Subcutaneous abdominal adipose tissue (tissue), 5 donors: ENCODE measurements around the gene GRIN3A.
"Not testable (repeated sequence)": the region's sequence is repeated elsewhere in the genome, so short reads cannot be mapped to it uniquely, and the experiment has no call there.

Source experiments
- H3K27ac ChIP-seq: one replicate; pipeline ENCODE4 v1.7.0; 2013; ENCODE audit warnings: low read depth, mild to moderate bottlenecking, inconsistent platforms, low read length, moderate library complexity
- H3K27me3 ChIP-seq, 5 donors: one replicate each; pipeline ENCODE4 v1.7.0; 2013; ENCODE audit warnings: low read length in 5 of 5, inconsistent platforms in 1 of 5; ENCODE audit not compliant: control insufficient read depth in 5 of 5, insufficient read depth in 4 of 5
- H3K36me3 ChIP-seq, 5 donors: one replicate each; pipeline ENCODE4 v1.7.0; 2013; ENCODE audit warnings: low read length in 5 of 5; ENCODE audit not compliant: control insufficient read depth in 5 of 5, insufficient read depth in 5 of 5
- H3K4me1 ChIP-seq, 5 donors: one replicate each; pipeline ENCODE4 v1.7.0; 2013; ENCODE audit warnings: low read length in 5 of 5, mild to moderate bottlenecking in 3 of 5, moderate library complexity in 1 of 5; ENCODE audit not compliant: control insufficient read depth in 5 of 5, insufficient read depth in 5 of 5
- H3K4me3 ChIP-seq, 5 donors: one replicate each; pipeline ENCODE4 v1.7.0; 2013; ENCODE audit warnings: low read length in 5 of 5, low read depth in 1 of 5
- H3K9ac ChIP-seq, 5 donors: one replicate each; pipeline ENCODE4 v1.7.0; 2013; ENCODE audit warnings: low read length in 5 of 5, mild to moderate bottlenecking in 4 of 5, moderate library complexity in 3 of 5
- H3K9me3 ChIP-seq, 5 donors: one replicate each; pipeline ENCODE4 v1.7.0; 2013; ENCODE audit warnings: low read length in 5 of 5; ENCODE audit not compliant: control insufficient read depth in 5 of 5
- donor health status: healthy.
- donor health status: healthy.
- donor health status: healthy.
- donor health status: healthy.
- donor health status: healthy.

Gene GRIN3A

DNA sequence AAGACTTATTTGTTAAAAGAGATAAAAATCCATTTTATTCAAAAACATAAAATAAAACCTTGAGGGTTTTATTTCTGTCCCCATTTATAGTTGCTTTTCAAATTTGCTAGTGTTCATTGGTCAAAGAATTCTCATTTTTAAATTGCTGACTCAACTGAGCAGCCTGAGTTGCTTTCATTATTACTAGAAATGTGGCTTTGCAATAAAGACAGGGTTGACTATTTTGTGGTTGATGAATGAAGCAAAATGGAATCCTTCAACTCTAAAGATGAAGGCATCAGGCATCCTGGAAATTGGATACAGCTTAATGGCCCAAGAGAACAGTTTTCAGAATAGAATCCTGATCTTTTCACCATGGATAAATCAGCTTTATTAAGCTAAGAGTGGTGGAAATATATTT is 119.7 kb downstream of the GRIN3A start:
- no peaks in the 10 kb centered on the region for H3K27me3 ChIP-seq
- H3K9me3 ChIP-seq: no peaks in the 10 kb centered on the region
- H3K4me1 ChIP-seq: no peaks in the 10 kb centered on the region
- no peaks in the 10 kb centered on the region for H3K36me3 ChIP-seq
- no peak overlapping the region for H3K27ac ChIP-seq
- H3K9ac ChIP-seq: no peak overlapping the region
- no peak overlapping the region for H3K4me3 ChIP-seq

DNA sequence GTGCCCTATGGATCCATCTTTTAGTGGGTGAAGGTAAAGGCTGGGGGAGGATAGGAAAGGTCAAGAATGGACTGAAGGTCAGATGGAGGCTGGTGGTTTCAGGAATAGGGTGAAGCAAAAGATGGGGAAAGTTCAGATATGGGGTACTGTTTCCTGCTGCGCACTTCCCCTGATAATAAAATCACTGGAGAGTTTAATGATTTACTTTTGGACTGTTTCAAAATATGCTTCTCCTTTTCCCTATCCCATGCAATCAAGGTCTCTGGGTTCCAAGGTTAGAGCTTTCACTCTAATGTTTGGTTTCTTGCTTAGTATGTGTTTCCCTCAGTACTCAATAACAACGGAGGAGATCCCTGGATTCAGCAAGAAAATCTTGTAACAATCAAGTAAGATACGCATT is 132.9 kb downstream of the GRIN3A start:
- Histone ChIP-seq H3K27ac (no peak overlapping the region), H3K4me1 (peaks cover 0 to 3% (median 0%) of the 10 kb centered on the region in 5 donors), H3K36me3 (no peaks in the 10 kb centered on the region), H3K9me3 (no peaks in the 10 kb centered on the region), H3K27me3 (peaks cover 0 to 4% (median 3%) of the 10 kb centered on the region in 5 donors), H3K9ac (no peak overlapping the region), H3K4me3 (no peak overlapping the region)

DNA sequence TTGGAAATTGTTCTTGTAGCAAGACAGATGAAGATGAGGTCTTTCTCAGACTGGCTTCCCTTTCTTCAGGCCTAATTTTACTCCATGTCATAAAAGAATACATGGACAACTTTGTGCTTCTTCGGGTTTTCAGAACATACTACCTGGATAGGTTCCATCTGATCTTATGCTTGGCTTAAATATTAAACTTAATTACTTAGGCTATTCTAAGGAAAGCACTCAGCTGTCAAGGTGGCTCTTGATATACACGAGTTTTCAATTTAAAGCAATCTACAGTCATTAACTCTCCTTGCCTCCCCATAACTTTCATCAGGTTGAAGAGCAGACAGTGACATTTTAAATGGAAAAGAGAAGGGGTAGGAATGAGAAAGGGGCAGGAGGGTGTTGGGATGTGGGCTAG is 134.2 kb downstream of the GRIN3A start:
- Histone ChIP-seq H3K9ac (no peak overlapping the region), H3K4me1 (peaks cover 0 to 3% (median 0%) of the 10 kb centered on the region in 5 donors), H3K4me3 (no peak overlapping the region), H3K36me3 (no peaks in the 10 kb centered on the region), H3K27me3 (peaks cover 0 to 4% (median 3%) of the 10 kb centered on the region in 5 donors), H3K9me3 (no peaks in the 10 kb centered on the region), H3K27ac (no peak overlapping the region)

DNA sequence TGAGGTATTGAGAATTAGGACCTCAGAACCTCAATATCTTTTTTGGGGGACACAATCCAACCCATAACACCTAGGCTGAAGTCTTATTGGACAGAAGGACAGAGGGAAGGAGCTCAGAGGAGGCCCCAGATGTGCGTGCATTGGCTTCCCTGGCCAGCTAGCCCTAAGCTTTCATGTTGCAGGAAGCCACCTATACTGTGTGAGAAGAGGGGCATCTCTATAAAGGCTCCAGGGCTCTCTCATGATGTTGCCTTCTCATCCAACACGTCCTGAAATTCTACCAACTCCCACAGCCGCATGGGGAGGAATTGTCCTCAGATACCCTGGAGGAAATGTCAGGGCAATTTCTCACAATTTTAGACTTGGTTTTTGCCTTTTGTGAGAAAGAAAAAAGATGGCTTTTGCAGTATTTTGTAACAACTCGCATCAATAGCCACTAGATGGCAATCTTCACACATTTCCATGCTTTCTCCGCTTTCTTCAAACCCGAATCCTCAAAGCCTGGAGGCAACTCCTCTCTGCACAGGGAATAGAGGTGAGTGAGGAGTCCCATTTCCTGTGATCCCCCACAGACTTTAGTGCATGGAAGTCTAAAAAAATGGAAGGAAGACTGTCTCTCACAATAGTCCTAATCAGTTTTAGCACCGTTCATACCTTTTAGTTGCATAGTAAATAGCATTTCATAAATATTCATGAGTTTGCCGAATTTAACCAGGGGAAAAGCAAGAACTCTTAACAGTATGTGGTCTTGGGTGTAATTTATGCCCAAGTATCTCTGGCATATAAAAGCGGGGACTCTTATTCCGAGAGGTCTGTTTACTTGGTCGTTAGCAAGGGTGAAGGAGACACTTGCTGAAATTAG is 136.3 kb downstream of the GRIN3A start:
- Histone ChIP-seq H3K4me3 (no peak overlapping the region), H3K27me3 (peaks cover 0 to 4% (median 2%) of the 10 kb centered on the region in 5 donors), H3K9ac (no peak overlapping the region), H3K36me3 (no peaks in the 10 kb centered on the region), H3K4me1 (peaks cover 0 to 3% (median 0%) of the 10 kb centered on the region in 5 donors), H3K9me3 (no peaks in the 10 kb centered on the region), H3K27ac (no peak overlapping the region)

DNA sequence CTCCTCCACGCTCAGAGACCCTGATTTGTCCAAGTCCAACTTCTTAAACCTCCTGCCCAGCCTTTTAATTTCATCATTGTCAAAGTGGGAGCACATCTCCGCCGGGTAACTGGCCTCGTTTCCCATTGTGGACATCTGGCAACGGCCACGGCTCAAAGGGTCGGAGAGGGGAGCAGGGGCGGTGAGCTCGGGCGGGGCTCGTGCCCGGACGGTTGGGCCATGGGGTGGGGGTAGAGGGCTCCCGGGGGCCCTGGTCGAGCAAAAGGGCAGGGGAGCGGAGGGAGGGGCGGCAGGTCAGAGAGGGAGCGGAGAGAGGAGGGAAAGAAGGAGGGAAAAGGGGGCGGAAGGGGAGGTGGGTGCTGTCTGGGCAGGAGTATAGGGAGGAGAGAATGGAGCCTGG is 143.7 kb downstream of the GRIN3A start, which contains the start of gene PPP3R2:
TSS of gene PPP3R2 (minus strand) at position 174 of the 400 bp plus-strand sequence. CDS start at position 126, 48 bp downstream.
- no peak within 1 kb of the TSS for H3K27ac ChIP-seq
- H3K9ac ChIP-seq: no peak within 1 kb of the TSS
- no peaks in the 10 kb centered on the region for H3K9me3 ChIP-seq
- H3K4me1 ChIP-seq: no peaks in the 10 kb centered on the region
- no peaks in the 10 kb centered on the region for H3K27me3 ChIP-seq
- H3K4me3 ChIP-seq: no peak within 1 kb of the TSS
- H3K36me3 ChIP-seq: no peaks in the 10 kb centered on the region

DNA sequence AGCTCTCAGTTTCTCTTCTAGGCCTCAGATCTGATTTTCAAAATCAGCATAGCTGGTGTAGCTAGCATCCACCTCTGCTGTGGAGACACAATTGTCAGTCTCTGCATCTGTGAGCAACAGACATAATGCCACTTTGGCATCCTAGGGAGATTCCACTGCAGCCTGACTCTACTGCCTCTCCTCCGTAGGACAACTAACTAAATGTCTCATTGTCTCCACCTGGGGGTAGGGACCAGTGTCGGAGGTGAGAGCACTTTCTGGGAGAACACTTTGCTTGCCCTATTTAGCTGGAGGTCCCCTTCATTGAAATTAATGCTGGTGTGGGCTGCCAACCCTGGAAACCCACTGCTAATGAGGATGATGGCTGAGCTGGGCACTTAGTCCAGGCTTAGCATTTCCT is 145.1 kb downstream of the GRIN3A start:
- Histone ChIP-seq H3K9ac (no peak overlapping the region), H3K27ac (no peak overlapping the region), H3K36me3 (no peaks in the 10 kb centered on the region), H3K9me3 (no peaks in the 10 kb centered on the region), H3K4me1 (no peaks in the 10 kb centered on the region), H3K4me3 (no peak overlapping the region), H3K27me3 (no peaks in the 10 kb centered on the region)

DNA sequence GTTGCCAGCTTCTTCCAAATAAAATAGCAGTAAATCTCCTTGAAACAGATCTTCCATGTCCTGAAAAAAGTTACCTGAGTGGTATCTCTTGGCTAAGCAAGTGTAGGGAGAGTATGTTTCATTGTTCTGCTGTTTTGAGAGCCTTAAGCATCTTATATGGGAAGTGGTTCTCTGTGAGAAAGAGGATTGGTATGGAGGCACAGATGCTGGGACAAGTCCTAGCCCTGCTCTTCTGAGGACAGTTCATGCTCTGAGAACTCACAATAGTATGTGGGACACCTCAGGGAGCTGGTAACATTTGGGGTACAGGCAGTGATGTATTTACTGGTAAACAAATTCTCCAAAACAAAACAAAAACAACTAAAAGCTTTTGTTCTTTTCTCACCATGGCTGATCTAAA is 145.7 kb downstream of the GRIN3A start:
- Histone ChIP-seq H3K9ac (no peak overlapping the region), H3K4me1 (no peaks in the 10 kb centered on the region), H3K4me3 (no peak overlapping the region), H3K9me3 (no peaks in the 10 kb centered on the region), H3K27me3 (no peaks in the 10 kb centered on the region), H3K36me3 (no peaks in the 10 kb centered on the region), H3K27ac (no peak overlapping the region)

DNA sequence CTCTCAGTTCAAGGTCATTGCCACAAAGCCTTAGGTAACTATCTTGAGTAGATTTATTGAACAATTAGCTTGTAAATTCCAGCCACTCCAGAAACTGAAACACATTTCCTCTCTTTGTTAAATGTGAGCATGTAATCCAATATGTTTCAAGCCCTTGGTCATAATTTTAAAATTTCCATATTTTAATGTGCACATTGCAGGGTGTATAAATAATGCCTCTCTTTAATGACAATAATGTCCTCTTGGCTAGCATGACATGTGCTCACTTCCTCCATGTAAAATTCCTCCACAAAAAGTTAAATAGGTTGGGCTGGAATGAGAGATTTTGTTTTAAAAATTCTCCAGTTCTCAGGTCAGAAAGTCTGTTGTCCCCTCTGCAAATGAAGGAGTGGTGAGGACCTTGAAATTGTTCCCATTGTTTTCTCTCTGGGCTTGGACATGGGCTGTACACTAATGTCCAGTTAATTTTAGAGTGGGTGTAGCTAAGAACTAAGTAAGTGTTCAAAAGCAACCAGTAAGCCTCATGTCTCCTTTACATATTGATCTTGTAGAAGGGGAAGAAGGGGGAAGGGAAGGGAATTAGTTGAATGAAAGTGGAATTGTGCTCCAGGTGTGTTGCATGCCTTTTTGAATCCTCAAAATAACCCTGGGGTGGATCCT is 146.5 kb downstream of the GRIN3A start:
- Histone ChIP-seq H3K9me3 (no peaks in the 10 kb centered on the region), H3K27ac (no peak overlapping the region), H3K4me1 (no peaks in the 10 kb centered on the region), H3K27me3 (no peaks in the 10 kb centered on the region), H3K36me3 (no peaks in the 10 kb centered on the region), H3K9ac (no peak overlapping the region), H3K4me3 (no peak overlapping the region)

DNA sequence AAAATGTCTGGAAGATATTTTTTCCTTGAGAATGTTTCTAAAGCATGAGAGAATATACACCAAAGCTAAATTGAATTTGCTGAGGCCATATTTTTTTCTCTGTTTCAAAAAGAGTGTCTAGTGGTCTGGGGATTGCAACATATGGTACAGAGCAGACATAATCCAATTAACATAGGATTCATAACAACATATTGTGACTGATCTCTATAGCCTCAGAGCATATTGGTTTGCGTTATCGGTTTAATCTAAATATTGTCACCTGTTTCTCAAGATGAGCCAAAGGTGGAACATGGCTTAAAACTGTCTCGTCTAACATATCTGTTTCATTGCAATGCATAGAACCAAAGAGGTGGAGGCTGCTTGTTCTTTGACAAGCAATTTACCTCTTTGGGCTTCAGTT is 147.5 kb downstream of the GRIN3A start:
- Histone ChIP-seq H3K4me3 (no peak overlapping the region), H3K36me3 (no peaks in the 10 kb centered on the region), H3K27me3 (no peaks in the 10 kb centered on the region), H3K9me3 (no peaks in the 10 kb centered on the region), H3K27ac (no peak overlapping the region), H3K4me1 (no peaks in the 10 kb centered on the region), H3K9ac (no peak overlapping the region)

DNA sequence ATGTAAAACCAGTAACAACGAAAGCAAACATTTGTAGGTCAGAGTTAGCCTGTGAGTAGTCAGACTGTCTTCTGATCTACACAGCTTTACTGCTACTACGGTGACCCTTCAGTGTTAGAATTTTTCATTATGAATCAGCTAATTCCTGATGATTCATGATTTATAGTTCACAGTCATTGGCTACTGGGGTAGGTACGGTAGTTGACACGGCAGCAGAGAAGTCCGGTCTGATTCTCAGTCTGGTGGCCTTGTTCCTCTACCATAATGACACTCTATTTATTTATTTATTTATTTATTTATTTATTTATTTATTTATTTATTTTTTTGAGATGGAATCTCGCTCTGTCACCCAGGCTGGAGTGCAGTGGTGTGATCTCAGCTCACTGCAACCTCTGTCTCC is 148.4 kb downstream of the GRIN3A start:
- H3K9ac ChIP-seq, H3K27ac ChIP-seq, H3K9me3 ChIP-seq, H3K27me3 ChIP-seq, H3K4me1 ChIP-seq, H3K4me3 ChIP-seq, H3K36me3 ChIP-seq: not testable (repeated sequence)
